CD1c-positive myeloid dendritic cell (primary cell): ENCODE data around the gene LRRC26.

Experiments
- DNase-seq: peaks from one replicate; pipeline ENCODE4 v3.0.0-alpha.2; 2016; ENCODE audit errors: extremely low spot score

Gene LRRC26

DNA sequence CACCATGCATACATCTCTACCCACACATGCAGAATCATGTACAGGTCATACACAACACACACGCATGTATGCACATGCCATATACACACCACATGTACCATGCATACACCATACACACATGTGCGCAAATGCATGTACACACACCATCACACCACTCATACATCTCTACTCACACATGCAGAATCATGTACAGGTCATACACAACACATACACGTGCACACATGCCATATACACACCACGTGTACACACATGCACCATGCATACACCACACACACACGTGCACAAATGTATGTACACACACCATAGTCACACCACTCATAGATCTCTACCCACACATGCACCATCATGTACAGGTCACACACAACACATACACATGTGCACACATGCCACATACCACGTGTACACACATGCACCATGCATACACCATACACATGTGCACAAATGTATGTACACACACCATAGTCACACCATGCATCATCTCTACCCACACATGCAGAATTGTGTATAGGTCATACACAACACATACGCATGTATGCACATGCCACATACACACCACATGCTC, 16.9 kb downstream of the LRRC26 start:
- DNase-seq = no peak

DNA sequence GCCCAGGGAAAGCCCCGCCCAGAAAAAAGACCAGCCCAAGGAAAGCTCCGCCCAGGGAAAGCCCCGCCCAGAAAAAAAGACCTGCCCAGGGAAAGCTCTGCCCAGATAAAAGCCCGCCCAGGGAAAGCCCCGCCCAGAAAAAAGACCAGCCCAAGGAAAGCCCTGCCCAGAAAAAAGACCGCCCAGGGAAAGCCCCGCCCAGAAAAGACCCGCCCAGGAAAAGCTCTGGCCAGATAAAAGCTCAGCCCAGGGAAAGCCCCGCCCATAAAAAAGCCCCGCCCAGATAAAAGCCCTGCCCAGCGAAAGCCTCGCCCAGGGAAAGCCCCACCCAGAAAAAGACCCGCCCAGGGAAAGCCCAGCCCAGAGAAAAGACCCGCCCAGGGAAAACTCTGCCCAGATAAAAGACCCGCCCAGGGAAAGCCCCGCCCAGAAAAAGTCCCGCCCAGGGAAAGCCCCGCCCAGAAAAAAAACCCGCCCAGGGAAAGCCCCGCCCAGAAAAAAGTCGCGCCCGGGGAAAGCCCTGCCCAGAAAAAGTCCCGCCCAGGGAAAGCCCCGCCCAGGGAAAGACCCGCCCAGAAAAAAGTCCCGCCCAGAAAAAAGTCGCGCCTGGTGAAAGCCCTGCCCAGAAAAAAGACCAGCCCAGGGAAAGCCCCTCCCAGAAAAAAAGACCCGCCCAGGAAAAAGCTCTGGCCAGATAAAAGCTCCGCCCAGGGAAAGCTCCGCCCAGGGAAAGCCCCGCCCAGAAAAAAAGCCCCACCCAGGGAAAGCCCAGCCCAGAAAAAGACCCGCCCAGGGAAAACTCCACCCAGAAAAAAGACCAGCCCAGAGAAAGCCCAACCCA, 19.0 kb downstream of the LRRC26 start:
- peak; percentile 67 for DNase-seq

DNA sequence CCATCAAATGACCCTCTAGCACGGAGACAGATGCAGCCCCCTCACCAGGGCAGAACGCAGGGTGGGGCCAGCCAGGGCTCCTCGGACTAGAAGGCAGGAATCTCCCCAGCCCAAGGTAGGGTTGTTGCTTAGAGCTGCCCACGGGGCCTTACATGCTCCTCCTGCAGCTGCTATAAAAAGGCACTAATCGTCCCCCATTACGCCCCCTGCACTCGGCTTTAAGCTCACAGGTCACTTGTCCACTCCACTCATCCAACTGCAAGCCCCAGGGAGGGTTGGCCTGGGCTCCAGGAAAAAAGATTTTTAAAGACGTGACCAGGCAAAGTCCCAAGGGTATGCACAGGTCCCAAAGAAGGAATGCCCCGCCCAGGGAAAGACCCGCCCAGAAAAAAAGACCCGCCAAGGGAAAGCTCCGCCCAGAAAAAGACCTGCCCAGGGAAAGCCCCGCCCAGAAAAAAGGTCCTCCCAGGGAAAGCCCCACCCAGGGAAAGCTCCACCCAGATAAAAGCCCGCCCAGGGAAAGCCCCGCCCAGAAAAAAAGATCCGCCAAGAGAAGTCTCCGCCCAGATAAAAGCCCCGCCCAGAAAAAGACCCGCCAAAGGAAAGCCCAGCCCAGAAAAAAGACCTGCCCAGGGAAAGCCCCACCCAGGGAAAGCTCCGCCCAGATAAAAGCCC, 19.8 kb downstream of the LRRC26 start:
- no peak for DNase-seq

- no peak for DNase-seq
Observed at GRCh38 chr9:137149363-137149762, 20.5 kb downstream of the LRRC26 start.

DNA sequence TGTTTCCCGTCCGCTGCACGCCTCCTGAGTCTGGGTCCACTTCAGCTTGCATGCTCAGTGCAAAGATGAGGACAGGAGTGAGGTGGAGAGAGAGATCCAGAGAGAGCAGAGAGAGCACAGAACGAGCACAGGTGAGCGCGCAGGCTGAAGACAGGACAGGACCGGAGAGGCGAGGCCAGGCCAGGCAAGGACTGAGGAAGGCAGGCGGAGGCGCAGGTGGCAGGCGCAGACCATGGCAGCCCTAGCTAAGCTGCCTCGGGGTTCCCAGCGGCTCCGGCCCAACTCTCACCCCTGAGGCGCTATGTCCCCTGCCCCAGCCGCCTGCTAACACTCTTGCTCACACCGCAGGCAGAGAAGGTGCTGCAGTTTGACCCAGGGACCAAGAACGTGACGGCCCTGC, 21.2 kb downstream of the LRRC26 start:
- DNase-seq = no peak

DNA sequence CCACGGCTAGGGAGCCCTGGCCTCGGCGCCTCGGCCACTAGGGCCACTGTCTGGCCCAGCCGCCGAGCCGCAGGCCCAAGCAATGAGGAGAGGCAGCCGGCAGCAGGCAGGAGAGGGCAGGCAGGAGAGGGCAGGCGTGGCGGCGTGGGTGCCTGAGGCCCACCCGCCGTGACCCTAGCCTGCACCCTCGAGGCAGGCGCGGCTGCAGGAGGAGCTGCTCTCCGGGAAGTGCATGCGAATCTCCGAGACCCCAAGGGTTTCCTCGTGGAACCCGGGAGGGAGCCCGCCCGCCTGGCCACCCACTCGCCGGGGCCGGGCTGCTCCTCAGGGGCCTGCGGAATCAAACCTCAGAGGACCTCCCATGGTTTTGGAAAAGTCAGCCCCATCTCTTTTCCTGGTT, 21.6 kb downstream of the LRRC26 start:
- DNase-seq = no peak

GRCh38 chr9:137147793-137148160, 22.1 kb downstream of the LRRC26 start:
- no peak for DNase-seq

DNA sequence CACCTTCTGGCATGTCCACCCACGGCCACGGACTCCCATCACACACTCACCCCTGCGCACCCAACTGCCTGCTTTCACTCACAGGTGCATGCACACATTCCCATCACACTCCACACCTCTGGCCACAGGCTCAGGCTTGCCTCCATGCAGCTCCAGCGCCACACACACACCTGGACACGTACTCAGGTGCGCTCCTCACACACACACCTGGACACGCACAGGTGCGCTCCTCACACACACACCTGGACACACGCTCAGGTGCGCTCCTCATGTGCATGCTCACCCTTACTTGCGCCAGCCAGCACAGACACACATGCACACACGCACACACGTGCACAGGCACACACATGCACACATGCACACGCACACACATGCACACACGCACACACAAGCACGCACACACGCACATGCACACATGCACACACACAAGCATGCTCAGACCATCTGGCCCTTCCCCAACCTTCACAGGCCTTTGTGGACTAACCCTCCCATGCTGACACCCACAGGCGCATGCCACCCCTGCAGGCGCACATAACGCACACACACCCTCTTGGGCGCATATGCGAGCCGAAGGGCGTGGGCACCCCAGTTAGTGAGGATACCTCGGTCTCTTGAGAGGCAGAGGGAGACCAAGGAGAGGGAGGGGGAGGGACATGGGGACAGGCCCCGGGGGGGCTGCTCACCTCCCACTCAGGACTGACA, 22.6 kb downstream of the LRRC26 start:
- no peak for DNase-seq

DNA sequence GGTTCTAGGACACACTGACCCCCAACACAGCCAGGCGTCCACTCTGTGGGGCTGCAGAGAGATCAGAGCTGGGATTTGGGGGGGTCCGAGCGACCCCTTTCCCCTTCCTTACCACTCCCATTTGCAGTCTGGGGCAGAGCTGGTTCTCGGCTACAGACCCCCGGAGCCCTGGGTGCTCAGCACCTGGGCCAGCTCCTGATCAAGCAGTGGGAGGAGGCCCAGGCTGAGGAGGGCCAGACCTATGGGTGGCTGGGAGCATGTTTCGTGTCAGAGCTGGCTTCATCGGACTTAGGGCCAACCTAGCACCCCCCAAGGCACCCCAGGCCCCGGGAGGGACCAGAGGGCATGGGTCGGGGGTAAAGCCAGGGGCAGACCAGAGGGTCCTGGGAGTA, 23.3 kb downstream of the LRRC26 start:
- DNase-seq = no peak

DNA sequence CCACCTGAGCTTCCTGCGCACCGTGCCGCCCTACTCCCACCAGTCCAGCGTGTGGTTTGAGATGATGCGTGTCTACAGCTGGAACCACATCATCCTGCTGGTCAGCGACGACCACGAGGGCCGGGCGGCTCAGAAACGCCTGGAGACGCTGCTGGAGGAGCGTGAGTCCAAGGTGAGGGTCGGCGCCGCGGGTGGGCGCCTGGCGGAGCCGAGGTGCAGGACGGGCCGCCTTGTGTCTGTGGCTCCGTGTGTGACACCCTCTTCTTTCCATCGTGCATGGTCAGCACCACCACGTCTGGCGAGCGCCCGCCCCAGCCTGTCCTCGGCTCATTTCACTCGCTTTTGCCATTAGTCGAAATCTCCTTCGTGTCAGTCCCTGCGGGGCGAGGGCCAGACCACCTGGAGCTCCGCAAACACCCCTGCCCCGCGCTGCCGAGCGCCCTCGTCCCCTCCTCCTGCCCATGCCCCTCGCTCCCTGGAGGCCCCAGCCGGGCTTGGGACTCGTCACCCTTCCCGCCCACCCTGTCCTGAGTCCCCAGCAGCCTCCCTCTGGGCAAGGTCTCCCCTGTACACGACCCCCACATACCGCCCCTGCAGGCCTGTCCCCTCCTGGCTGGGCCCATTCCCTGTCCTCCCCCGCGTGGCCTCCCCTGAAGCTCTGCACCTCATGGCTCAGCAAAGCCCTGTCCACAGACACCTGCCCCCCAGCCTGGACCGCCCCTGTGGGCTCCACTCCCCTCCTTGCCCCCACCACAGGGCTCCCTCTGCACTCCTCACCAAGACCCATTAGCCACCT, 23.9 kb downstream of the LRRC26 start:
- no peak for DNase-seq

- DNase-seq = no peak
Observed at GRCh38 chr9:137143459-137143858, 26.4 kb downstream of the LRRC26 start.

DNA sequence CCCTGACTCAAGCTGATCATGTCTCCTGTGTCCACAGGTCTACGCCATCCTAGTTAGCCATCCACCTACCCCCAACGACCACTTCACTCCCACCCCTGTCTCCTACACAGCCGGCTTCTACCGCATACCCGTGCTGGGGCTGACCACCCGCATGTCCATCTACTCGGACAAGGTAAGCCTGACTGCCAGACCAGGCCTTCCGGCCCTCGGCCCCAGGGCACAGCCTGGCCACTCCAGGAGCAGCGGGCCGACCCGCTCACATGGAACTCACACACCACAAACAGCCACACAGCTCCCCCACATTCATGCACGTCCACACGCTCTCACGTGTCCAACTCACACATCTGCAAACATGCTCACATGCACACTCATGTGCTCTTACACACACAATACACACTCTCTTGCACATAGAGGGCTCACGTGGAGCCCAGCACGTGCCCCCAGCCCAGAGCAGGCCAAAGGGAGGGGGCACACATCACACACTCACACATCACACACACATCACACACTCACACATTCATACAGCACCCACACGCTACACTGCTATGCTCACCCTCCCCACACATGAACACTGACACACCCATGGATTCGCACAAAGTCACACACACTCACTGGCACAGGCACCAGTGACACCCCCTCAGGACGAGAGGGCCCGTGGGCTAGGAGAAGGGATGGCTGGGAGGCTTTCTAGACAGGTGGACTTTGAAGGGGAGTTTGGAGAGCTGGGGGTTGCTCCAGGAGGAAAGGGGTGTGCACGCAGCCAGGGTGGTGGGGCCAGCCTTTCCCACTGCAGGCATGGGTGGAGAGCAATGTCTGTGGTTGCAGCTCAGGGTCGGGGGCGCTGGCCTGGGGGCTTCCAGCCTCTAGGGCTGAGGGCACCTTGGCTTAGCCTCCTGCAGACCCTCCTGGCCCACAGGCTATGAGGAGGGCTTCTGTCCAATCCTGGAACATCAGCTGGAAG, 27.6 kb downstream of the LRRC26 start:
- no peak for DNase-seq

DNA sequence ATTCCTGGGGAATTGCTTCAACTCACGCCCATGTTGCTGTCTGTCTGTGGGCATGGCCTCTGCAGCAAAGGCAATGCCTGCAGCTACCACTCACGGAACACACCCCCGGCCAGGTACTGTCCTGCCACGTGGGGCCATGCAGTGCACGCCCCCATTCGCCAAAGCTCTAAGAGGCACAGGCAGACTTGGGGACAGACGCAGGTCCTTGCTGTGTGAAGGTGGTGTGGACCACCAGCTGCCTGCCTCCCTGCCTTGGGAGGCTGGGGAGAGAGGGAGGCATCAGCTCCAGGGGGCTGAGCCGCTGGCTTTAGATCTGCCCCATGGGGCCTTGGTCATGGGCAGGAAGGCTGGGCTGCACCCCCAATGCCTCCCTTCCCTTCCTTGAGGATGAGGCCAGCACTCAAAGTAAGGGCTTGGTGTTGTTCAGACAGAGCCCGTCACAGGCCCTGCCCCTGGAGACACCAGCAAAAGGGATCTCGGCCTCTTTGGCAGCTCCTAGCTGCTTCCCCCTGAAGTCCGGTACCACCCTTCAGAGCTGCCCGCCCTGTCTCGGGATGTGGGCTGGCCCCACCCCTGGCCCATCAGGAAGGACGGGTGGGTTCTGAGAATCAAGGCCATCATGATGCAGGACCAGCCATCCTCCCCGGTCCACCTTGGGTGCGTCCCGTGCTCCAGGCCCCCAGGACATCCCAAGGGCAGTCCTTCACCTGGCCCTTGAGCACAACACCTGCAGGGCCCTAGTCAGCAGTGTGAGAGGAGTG, 28.6 kb downstream of the LRRC26 start:
- DNase-seq = no peak

DNA sequence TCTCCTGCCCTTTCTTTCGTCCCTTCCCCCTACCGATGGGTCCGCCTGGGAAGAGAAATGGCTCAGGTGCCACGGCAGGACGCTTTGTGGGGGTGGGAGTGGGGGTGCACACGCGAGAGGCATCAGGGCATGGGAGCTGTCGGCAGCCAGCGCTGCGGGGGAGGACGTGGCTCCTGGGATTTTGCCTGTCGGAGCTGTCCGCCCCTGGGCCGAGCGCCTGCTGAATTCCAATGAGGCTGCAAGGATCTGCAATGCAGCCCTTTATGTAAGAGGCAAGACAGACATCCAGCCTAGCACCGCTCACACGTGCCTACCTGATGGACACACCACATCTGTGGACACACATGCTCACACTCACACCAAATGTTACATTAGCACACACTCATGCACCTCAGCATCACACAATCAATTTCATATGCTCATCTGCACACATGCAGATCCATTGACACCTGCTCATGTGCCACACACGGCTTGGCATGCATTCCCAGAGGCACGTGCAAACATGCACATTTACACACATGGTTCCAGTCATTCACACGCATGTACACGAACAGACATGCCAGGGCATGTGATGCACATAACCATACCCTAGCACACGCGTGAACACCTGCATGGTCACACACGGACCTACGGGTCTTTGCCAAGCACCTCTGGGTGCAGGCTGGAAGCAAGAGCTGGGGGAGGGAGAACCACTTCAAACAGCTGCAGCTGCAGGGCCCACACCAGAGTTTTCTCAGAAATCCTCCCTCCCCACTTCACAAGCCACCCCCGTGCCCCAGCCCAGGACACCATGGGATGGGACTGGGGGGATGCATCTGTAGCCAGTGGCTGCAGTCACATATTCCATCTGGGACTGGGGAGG, 29.5 kb downstream of the LRRC26 start:
- DNase-seq = no peak

- DNase-seq = no peak
Observed at GRCh38 chr9:137139468-137140150, 30.2 kb downstream of the LRRC26 start.

GRCh38 chr9:137138722-137139467, 31.0 kb downstream of the LRRC26 start, which contains the start of gene GRIN1:
GRIN1 (plus strand) TSS chr9:137139154; CDS start chr9:137139487, 333 bp downstream.
- DNase-seq = peak; percentile 47

- DNase-seq = no peak
Observed at GRCh38 chr9:137138058-137138721, 31.7 kb downstream of the LRRC26 start.
